HG03103 (cell line): ENCODE results near the gene PXDC1.

ENCODE experiments used
- ATAC-seq: cut with Tn5 transposase; IDR thresholded peaks from one replicate; pipeline ENCODE4 v1.9.1; 2021; ENCODE audit warnings: low read depth; ENCODE audit not compliant: unreplicated experiment

PXDC1 gene

GRCh38 chr6:3719462-3720308, 31.8 kb downstream of the PXDC1 start:
- no peak for ATAC-seq

GRCh38 chr6:3718407-3718806, 33.1 kb downstream of the PXDC1 start:
- ATAC-seq, result no peak

- no peak for ATAC-seq
These were observed 36.2 kb downstream of the PXDC1 start for GRCh38 chr6:3715285-3715684.

- no peak for ATAC-seq
These were observed 36.7 kb downstream of the PXDC1 start for GRCh38 chr6:3714768-3715167.

- no peak for ATAC-seq
These were observed 37.4 kb downstream of the PXDC1 start for GRCh38 chr6:3714111-3714510.

- no peak for ATAC-seq
These were observed 38.5 kb downstream of the PXDC1 start for GRCh38 chr6:3712827-3713665.

GRCh38 chr6:3711776-3712175, 39.7 kb downstream of the PXDC1 start:
- no peak for ATAC-seq

- no peak for ATAC-seq
These were observed 41.1 kb downstream of the PXDC1 start for GRCh38 chr6:3710403-3710802.

GRCh38 chr6:3708540-3708939, 43.0 kb downstream of the PXDC1 start:
- ATAC-seq, result no peak

- ATAC-seq, result no peak
These were observed 43.6 kb downstream of the PXDC1 start for GRCh38 chr6:3707751-3708412.

- no peak for ATAC-seq
These were observed 44.5 kb downstream of the PXDC1 start for GRCh38 chr6:3707024-3707423.

GRCh38 chr6:3706547-3706946, 45.0 kb downstream of the PXDC1 start:
- ATAC-seq, result no peak

GRCh38 chr6:3701631-3702030, 49.9 kb downstream of the PXDC1 start:
- ATAC-seq, result no peak

GRCh38 chr6:3699231-3699630, 52.3 kb downstream of the PXDC1 start:
- no peak for ATAC-seq

GRCh38 chr6:3698021-3698420, 53.5 kb downstream of the PXDC1 start:
- no peak for ATAC-seq

GRCh38 chr6:3697609-3698008, 53.9 kb downstream of the PXDC1 start:
- ATAC-seq, result no peak

GRCh38 chr6:3696525-3697088, 54.9 kb downstream of the PXDC1 start:
- no peak for ATAC-seq

- no peak for ATAC-seq
These were observed 56.3 kb downstream of the PXDC1 start for GRCh38 chr6:3695065-3695817.

- no peak for ATAC-seq
These were observed 57.7 kb downstream of the PXDC1 start for GRCh38 chr6:3693831-3694230.

GRCh38 chr6:3690506-3690905, 61.0 kb downstream of the PXDC1 start:
- no peak for ATAC-seq
